ENCODE results near the gene GPR143.

DNA sequence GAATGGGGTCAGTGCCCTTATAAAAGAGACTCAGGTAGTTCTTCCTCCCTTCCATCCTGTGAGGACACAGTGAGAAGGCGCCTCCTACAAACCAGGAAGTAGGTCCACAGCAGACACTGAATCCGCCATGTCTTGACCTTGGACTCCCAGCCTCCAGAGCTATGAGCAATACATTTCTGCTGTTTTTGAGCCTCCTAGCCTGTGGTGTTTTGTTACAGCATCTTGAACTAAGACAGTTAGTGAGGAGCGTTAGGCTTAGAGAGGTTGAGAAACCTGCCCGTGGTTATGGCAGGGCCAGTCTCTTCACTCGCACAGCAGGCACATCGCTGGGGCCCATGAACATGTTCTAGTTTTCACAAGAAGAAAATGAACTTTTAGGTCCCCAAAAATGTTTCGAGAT lies 40.3 kb upstream of the GPR143 start:
- TF ChIP-seq, protein P1, sequence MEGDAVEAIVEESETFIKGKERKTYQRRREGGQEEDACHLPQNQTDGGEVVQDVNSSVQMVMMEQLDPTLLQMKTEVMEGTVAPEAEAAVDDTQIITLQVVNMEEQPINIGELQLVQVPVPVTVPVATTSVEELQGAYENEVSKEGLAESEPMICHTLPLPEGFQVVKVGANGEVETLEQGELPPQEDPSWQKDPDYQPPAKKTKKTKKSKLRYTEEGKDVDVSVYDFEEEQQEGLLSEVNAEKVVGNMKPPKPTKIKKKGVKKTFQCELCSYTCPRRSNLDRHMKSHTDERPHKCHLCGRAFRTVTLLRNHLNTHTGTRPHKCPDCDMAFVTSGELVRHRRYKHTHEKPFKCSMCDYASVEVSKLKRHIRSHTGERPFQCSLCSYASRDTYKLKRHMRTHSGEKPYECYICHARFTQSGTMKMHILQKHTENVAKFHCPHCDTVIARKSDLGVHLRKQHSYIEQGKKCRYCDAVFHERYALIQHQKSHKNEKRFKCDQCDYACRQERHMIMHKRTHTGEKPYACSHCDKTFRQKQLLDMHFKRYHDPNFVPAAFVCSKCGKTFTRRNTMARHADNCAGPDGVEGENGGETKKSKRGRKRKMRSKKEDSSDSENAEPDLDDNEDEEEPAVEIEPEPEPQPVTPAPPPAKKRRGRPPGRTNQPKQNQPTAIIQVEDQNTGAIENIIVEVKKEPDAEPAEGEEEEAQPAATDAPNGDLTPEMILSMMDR (IDR thresholded peaks at IDR 0.05; ENCODE audit: insufficient read depth, low read depth, low read length), result no peak
- TF ChIP-seq EZH2 (IDR thresholded peaks at IDR 0.05; ENCODE audit: insufficient read depth, low read length), result no peak

Data from astrocyte (in vitro differentiated cells and primary cell).